Stimulated activated naive B cell treated with anti-CD40 and anti-IgM and Interleukin-4, amounts not matched to agents 10 μg/mL and 1 μg/mL and 100 μg/mL, for 72 hours (primary cell): ENCODE measurements around the gene CARNS1.
"Not testable (repeated sequence)": the region's sequence is repeated elsewhere in the genome, so short reads cannot be mapped to it uniquely, and the experiment has no call there.

ENCODE experiments used
- ATAC-seq, 2 donors: fragments of 150-1000 bp; cut with Tn5 transposase; replicated peaks; 2 replicates each; pipeline ENCODE4 v1.10.0; 2021; ENCODE audit warnings: moderate library complexity in 1 of 2
- DNase-seq: peaks from one replicate; pipeline ENCODE4 v3.0.0; 2021
- H3K27ac Mint-ChIP-seq: one replicate; pipeline ENCODE4 v1.8.0; 2022; ENCODE audit warnings: mild to moderate bottlenecking, mixed read lengths
- H3K27me3 Mint-ChIP-seq, 2 donors: one replicate each; pipeline ENCODE4 v1.8.0; 2022; ENCODE audit warnings: mixed read lengths in 2 of 2
- H3K36me3 Mint-ChIP-seq, 2 donors: one replicate each; pipeline ENCODE4 v1.8.0; 2022; ENCODE audit warnings: mixed read lengths in 2 of 2, mild to moderate bottlenecking in 1 of 2
- H3K4me1 Mint-ChIP-seq, 2 donors: one replicate each; pipeline ENCODE4 v1.8.0; 2022; ENCODE audit warnings: mixed read lengths in 2 of 2, mild to moderate bottlenecking in 1 of 2
- H3K4me3 Mint-ChIP-seq, 2 donors: one replicate each; pipeline ENCODE4 v1.8.0; 2022; ENCODE audit warnings: mild to moderate bottlenecking in 2 of 2, mixed read lengths in 2 of 2, moderate library complexity in 1 of 2
- H3K9me3 Mint-ChIP-seq, 2 donors: one replicate each; pipeline ENCODE4 v1.8.0; 2022; ENCODE audit warnings: mixed read lengths in 2 of 2, mild to moderate bottlenecking in 1 of 2

The CARNS1 gene

DNA sequence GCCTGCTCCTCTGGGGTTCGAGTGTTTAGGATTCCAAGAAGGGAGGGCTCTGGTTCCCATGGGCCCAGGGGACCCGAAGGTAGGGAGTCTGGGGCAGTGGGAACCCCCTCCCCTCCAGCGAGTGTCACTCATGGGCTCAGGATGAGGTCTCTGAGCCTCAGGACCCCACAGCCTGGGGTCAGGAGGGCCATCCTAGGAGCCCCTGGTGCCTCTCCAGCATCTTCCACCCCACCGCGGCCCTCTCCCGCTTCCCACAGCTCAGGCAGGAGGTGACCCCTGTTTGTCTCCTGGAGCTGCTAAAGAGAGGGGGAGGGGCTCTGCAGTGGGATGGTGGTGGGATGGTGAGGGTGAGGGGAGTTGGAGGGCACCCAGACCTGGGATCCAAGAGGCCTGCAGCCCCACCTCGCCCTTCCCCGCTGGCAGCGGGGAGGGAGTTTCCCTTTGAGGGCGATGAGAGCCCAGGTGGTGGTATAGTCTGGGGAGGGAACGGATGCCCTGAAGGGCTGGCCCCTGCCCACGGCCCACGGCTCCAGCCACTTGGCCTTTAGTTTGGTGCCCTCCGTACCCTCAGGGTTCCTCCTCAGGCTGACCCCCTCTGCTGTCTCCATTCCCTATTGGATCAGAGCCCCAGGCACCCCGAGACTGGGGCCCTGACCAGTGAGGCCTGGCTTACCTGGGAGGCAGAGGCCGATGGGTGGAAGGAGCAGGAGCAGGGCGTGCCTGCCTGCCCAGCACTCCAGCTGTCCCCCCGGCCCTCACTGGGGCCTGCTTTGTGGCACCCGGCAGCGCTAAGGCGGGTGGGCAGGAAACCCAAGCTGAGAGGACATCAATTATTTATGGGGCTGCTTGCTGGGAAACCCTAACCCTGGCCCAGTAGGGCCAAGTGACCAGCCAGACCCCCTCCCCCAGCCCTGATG is 38.6 kb downstream of the CARNS1 start:
- Mint-ChIP-seq H3K27me3 (no peaks in the 10 kb centered on the region), H3K27ac (no peak overlapping the region), H3K9me3 (no peaks in the 10 kb centered on the region), H3K4me1 (peaks cover 35 to 84% of the 10 kb centered on the region in 2 donors), H3K36me3 (no peaks in the 10 kb centered on the region), H3K4me3 (no peak overlapping the region)
- ATAC-seq (no peak), DNase-seq (no peak)

DNA sequence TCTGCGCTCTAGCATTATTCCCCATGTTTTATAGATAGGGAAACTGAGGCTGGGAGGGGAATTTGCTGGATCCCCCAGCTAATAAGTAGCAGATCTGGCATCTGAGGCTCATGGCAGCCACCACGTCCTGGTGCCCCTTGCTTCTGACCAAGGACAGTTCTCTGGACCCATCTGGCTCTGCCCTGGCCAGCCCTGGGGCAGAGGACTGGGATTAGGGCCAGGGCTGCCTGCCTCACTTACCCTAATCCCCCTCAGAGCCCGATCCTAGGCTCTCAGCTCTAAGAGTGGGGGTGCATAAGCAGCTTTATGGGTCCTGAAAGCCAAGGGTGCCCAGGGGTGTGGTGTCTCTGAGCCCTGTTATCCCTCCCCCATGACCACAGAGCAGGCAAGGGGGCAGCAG is 39.6 kb downstream of the CARNS1 start, which contains the start of gene CABP4:
Gene CABP4, plus strand, starts transcription at position 301 of the 400 bp plus-strand sequence. Its CDS starts 70 bp downstream, at position 371.
- ATAC-seq (no peak), DNase-seq (no peak)
- Mint-ChIP-seq H3K27me3 (no peaks in the 10 kb centered on the region), H3K4me1 (peaks cover 35 to 84% of the 10 kb centered on the region in 2 donors), H3K27ac (peak within 1 kb of the TSS; percentile 65), H3K36me3 (no peaks in the 10 kb centered on the region), H3K9me3 (no peaks in the 10 kb centered on the region), H3K4me3 (no peak within 1 kb of the TSS)

DNA sequence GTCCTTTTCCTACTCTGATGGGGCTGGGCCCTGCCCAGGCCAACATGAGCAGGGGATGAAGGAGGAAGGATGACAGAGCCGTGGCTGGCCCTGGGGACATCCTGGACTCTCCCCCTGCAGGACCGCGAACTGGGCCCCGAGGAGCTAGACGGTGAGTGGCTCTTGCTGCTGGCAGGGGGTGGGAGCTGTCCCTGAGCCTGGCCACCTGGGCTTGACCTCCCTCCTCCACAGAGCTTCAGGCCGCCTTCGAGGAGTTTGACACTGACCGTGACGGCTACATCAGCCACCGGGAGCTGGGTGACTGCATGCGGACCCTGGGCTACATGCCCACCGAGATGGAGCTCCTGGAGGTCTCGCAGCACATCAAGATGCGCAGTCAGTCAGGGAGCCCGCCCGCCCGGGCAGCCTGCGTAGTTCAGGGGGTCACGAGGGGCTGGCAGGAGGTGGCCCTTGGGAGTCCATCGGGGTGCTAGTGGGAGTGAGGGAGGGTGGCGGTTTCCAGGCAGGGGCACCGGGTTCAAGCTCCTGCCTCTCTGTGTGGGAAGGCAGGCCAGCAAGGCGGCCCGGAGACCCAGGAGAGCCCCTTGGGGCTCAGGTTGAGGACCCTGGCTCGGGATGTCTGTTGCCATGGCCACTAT is 40.7 kb downstream of the CARNS1 start:
- DNase-seq (no peak), ATAC-seq (no peak)
- H3K4me3 Mint-ChIP-seq: no peak overlapping the region
- H3K27me3 Mint-ChIP-seq: no peaks in the 10 kb centered on the region
- H3K27ac Mint-ChIP-seq: no peak overlapping the region
- H3K36me3 Mint-ChIP-seq: no peaks in the 10 kb centered on the region
- peaks cover 36 to 84% of the 10 kb centered on the region in 2 donors for H3K4me1 Mint-ChIP-seq
- no peaks in the 10 kb centered on the region for H3K9me3 Mint-ChIP-seq

DNA sequence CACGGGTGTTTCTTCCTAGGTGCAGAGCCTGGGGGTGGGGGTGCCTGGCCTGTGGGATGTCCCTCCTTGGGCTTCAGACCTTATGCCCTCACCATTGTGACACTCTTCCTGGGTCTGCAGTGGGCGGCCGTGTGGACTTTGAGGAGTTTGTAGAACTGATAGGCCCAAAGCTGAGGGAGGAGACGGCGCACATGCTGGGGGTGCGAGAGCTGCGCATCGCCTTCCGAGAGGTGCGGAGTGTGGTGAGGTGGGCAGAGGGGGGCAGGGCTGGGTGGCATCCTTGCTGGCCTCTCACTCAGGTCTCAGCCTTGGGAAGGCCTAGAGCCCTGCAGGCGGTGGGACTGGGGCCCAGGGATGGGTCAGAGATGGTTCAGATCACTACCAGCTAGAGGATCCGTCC is 42.0 kb downstream of the CARNS1 start:
- Mint-ChIP-seq H3K36me3 (no peaks in the 10 kb centered on the region), H3K4me1 (peaks cover 30 to 73% of the 10 kb centered on the region in 2 donors), H3K4me3 (no peak overlapping the region), H3K9me3 (no peaks in the 10 kb centered on the region), H3K27me3 (no peaks in the 10 kb centered on the region), H3K27ac (peak overlapping the region; percentile 60)
- ATAC-seq (no peak), DNase-seq (no peak)

DNA sequence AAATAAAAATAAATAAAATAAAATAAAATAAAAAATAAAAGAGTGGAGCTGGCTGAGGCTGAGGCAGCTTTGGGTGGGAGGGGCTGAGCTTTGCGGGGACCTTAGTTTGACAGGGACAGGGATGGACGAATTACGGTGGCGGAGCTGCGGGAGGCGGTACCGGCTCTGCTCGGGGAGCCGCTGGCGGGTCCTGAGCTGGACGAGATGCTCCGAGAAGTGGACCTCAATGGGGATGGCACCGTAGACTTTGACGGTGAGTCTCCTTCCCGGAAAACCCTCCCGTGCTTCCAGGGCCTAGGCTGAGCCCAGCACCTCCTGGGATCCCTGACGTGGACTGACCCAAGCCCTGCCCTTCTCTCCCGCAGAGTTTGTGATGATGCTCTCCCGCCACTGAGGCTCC is 42.8 kb downstream of the CARNS1 start:
- ATAC-seq (no peak), DNase-seq (no peak)
- Mint-ChIP-seq H3K27me3 (no peaks in the 10 kb centered on the region), H3K4me3 (no peak overlapping the region), H3K4me1 (peaks cover 35 to 75% of the 10 kb centered on the region in 2 donors), H3K36me3 (no peaks in the 10 kb centered on the region), H3K27ac (peak overlapping the region; percentile 96), H3K9me3 (no peaks in the 10 kb centered on the region)

DNA sequence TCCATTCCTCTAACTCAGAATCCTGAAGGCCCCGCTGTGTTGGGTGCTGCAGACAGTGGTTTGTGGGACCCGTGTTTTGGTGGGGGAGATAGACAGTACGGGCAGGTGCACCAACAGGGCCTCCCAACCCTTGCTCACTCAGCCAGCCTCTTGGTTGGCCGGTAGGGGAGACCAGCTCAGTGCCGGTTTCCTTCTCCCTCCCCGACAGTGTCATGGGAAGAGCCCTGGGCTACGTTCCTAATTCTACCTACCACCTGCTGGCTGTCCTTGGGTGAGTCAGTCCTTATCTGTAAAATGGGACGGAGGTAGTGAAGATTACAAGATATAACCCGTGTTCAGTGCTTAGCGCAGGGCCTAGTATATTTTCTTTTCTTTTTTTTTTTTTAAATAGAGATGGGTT is 47.7 kb downstream of the CARNS1 start:
- ATAC-seq (no peak), DNase-seq (no peak)
- Mint-ChIP-seq H3K27ac (peak overlapping the region; percentile 47), H3K4me1 (peaks cover 43 to 82% of the 10 kb centered on the region in 2 donors), H3K4me3 (no peak overlapping the region), H3K36me3 (peaks cover 9 to 21% of the 10 kb centered on the region in 2 donors), H3K27me3 (no peaks in the 10 kb centered on the region), H3K9me3 (no peaks in the 10 kb centered on the region)

DNA sequence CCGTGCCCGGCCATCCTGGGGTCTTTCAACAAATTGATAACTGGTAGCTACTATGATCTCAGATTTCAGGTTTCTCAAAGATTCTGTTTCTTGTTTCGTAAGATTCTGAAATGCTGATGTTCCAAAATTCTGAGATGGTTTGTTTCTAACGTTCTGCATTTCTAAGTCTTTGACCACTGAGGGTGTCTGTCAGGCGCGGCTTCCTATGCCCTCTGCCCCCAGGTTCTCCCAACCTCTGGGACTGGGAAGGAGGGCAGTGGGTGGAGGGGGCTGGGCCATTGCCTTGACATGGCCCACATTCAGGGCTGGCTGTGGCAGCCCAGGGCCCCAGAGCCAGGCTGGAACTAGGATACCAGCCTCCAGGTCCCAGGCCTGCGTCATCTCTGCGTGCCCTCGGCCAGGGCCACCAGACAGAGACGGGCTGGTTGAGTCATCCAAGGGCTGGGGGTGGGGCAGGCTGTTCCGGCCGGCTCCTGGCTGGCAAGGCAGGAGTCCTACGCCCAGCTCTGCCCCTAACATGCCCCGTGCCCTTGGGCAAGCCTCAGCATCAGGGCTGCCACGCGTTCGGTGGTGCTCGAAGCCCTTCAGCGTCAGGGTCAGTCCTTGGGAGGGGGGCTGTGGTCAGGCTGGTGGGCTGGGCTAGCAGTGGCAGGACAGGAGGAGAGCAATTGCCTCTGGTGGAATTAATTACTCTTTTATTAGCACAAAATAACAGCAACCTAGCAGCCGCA is 48.4 kb downstream of the CARNS1 start:
- peaks cover 12 to 21% of the 10 kb centered on the region in 2 donors for H3K36me3 Mint-ChIP-seq
- peaks cover 46 to 80% of the 10 kb centered on the region in 2 donors for H3K4me1 Mint-ChIP-seq
- H3K4me3 Mint-ChIP-seq: peak overlapping the region; percentile 94 to 99
- peak overlapping the region; percentile 98 for H3K27ac Mint-ChIP-seq
- ATAC-seq: no peak
- no peak for DNase-seq
- no peaks in the 10 kb centered on the region for H3K27me3 Mint-ChIP-seq
- no peaks in the 10 kb centered on the region for H3K9me3 Mint-ChIP-seq

DNA sequence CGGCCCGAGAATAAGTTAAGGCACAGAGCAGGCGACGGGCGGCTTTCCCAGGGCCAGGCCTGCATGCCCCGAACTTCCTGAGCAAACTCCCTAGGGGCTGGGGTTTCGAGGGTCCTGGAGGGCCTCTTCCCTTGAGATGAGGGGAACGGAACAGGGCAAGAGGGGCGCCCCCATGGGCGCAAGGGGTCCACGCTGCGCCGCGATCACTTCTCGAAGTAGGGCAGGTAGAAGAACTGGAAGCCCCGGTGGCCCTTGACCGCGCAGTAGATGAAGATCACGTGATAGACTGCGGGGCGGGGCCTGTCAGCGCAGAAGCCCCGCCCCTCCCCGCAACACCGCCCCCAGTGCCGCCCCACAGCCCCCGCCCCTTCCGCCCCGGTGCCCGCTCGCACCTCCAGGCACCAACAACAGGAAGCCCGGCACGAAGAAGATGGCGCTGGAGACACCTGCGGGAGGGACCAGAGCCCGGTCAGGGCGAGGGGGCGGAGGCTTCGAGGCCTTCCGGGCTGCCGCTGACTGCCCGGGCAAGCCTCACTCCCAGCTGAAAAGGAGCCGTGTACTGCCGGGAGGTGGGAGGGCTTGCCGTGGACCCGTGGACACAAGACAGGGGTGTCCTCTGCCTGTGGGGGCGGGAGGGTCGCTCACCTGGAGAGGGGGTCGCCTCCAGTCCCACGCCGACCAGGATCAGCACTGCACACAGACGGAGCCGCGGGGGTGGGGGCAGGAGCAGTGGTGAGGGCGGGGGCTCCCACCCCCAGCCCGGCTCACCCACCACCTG is 49.1 kb downstream of the CARNS1 start:
- H3K4me1 Mint-ChIP-seq: peaks cover 41 to 73% of the 10 kb centered on the region in 2 donors
- peak overlapping the region; percentile 98 for H3K27ac Mint-ChIP-seq

DNA sequence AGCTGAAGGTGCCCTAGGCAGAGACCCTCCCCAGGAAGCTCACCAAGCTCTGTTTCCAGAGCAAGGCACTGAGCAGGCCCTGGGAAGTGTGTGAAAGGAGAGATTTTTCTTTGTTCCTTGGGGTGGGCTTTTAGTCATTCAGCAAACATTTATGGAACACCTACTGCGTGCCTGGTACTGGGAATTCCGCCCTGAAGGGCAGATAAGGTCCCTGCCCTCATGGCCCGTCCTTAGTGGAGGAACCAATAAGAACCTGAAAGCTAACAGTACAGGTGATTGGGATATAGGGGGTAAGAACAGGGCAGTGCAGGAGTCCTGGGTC is 49.7 kb downstream of the CARNS1 start:
- H3K36me3 Mint-ChIP-seq: peaks cover 12 to 21% of the 10 kb centered on the region in 2 donors
- H3K9me3 Mint-ChIP-seq: no peaks in the 10 kb centered on the region
- ATAC-seq: no peak
- H3K27me3 Mint-ChIP-seq: no peaks in the 10 kb centered on the region
- no peak for DNase-seq
- H3K4me3 Mint-ChIP-seq: peak overlapping the region; percentile 94 to 99
- peaks cover 37 to 72% of the 10 kb centered on the region in 2 donors for H3K4me1 Mint-ChIP-seq
- H3K27ac Mint-ChIP-seq: peak overlapping the region; percentile 98

More for the DNA sequence above, 49.1 kb downstream of the CARNS1 start:
- H3K27me3 Mint-ChIP-seq: no peaks in the 10 kb centered on the region
- peak overlapping the region; percentile 94 to 99 for H3K4me3 Mint-ChIP-seq
- H3K9me3 Mint-ChIP-seq: no peaks in the 10 kb centered on the region
- DNase-seq: peak; percentile 90
- H3K36me3 Mint-ChIP-seq: peaks cover 12 to 21% of the 10 kb centered on the region in 2 donors
- ATAC-seq: peak; percentile 76

DNA sequence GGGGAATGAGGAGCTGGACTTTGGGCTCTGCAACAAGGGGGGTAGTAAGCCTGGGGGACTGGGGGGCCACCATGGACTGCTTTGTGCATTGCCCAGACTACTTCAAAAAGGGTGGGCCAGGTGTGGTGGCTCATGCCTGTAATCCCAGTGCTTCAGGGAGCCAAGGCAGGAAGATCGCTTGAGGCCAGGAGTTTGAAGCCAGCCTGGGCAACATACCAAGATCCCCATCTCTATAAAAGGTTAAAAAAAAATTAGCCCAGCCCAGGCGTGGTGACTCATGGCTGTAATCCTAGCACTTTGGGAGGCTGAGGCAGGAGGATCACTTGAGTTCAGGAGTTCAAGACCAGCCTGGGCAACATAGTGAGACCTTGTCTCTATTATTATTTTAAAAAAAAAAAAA is 50.1 kb downstream of the CARNS1 start:
- H3K27me3 Mint-ChIP-seq, ATAC-seq, DNase-seq, H3K9me3 Mint-ChIP-seq: not testable (repeated sequence)
- peak overlapping the region; percentile 94 to 99 for H3K4me3 Mint-ChIP-seq
- peaks cover 12 to 21% of the 10 kb centered on the region in 2 donors for H3K36me3 Mint-ChIP-seq
- H3K27ac Mint-ChIP-seq: peak overlapping the region; percentile 98
- H3K4me1 Mint-ChIP-seq: peaks cover 37 to 72% of the 10 kb centered on the region in 2 donors

DNA sequence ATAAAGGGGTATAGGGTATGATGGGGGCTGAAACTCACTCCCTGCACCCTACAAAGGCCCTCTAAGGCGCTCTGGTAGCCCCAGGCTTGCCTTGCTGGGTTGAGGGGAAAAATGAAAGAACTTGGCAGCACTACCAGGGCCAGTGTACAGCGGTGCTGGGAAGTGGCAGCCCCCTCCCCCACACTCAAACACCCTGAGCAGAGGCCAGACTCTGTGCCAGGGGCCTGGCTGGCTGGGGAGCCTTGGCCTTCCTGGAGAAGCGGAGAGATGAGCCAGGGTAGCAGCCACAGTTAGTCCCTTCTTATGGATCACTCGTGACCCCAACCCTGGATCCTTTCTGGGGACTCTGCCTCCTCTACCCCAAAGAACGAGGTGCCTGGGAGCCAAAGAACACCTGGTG is 50.9 kb downstream of the CARNS1 start:
- Mint-ChIP-seq H3K27me3 (no peaks in the 10 kb centered on the region), H3K4me1 (peaks cover 40 to 73% of the 10 kb centered on the region in 2 donors), H3K27ac (peak overlapping the region; percentile 37), H3K9me3 (no peaks in the 10 kb centered on the region), H3K4me3 (peak overlapping the region in 1 of 2 donors; percentile 25), H3K36me3 (peaks cover 13 to 21% of the 10 kb centered on the region in 2 donors)
- ATAC-seq (no peak), DNase-seq (no peak)

DNA sequence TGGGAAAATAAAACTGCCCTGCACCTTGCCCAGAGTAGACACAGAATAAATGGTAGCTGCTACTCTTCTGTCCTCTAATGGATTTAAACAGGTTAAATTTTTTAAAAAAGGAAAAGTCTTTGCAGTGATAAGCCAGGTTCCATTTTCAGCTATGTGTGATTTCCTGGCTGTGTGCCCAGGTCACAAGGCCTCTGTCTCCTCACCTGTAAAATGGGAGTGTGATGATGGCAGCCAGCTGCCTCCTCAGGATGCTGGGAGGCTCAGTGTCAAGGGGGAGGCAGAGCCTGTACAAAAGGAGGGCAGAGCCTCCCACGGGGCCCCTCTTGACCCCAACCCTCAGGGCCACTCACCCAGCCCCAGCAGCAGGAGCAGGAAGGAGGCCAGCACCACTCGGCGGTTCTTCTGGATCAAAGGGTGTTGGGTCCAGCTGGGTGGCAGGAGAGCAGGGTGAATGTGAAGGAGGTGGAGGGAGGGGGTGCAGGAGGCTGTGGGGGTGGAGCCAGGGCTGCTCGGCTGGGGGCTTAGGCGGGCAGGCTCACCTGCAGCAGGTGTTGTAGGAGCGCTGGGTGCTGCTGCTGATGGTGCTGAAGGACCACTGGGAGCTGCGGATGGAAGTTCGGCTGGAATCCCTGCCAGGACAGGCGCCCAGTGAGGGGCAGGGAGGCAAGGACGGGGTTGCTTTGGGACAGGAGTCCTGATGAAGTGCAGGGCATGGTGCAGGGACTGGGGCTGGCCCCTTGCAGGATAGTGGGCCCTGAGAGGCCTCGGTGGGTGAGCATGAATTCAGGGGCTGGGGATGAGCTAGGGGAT is 51.7 kb downstream of the CARNS1 start:
- DNase-seq (no peak), ATAC-seq (no peak)
- H3K4me1 Mint-ChIP-seq: peaks cover 48 to 80% of the 10 kb centered on the region in 2 donors
- peaks cover 13 to 21% of the 10 kb centered on the region in 2 donors for H3K36me3 Mint-ChIP-seq
- H3K27me3 Mint-ChIP-seq: no peaks in the 10 kb centered on the region
- H3K4me3 Mint-ChIP-seq: peak overlapping the region; percentile 92 to 93
- peak overlapping the region; percentile 96 for H3K27ac Mint-ChIP-seq
- H3K9me3 Mint-ChIP-seq: no peaks in the 10 kb centered on the region

DNA sequence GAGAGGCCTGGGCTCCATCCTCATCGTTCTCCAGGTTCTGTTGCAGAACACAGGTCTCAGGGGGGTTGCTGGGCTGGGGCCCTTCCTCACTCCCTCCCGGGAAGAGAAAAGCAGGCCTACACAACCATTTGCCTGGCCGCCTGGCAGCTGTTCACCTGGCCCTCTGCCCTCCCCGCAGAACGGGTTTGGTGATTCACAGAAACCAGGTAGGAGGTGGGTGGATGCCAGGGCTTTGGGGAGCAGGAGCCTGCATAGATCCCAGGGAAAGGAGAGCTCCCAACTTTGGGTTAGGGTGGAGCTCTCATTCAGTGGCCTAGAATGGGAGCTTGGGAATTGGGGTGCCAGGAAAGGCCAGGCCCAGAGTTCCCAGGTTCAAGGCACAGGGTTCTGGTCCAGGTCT is 52.6 kb downstream of the CARNS1 start:
- no peaks in the 10 kb centered on the region for H3K9me3 Mint-ChIP-seq
- peaks cover 13 to 21% of the 10 kb centered on the region in 2 donors for H3K36me3 Mint-ChIP-seq
- no peaks in the 10 kb centered on the region for H3K27me3 Mint-ChIP-seq
- peak overlapping the region; percentile 96 for H3K27ac Mint-ChIP-seq
- peak overlapping the region; percentile 92 to 93 for H3K4me3 Mint-ChIP-seq
- DNase-seq: no peak
- H3K4me1 Mint-ChIP-seq: peaks cover 44 to 76% of the 10 kb centered on the region in 2 donors
- ATAC-seq: no peak
